Stomach (tissue), 9 donors: Measurements from ENCODE around the gene ZNF827. TPM values are rescaled to one million over a fixed set of nuclear protein-coding genes. Genes with fewer than 3 reads are reported as not detected.

Experiments used
- DNase-seq, 2 donors: peaks; one replicate each; pipeline versions ENCODE4 v3.0.0 to v3.0.0-alpha.2; 2013 to 2019
- H3K27ac ChIP-seq, 5 donors: fragments of 200-600 bp in 4 of 5; sonication (generic) in 4 of 5; one replicate each; pipeline ENCODE4 v1.5.1; 2013 to 2019; ENCODE audit warnings: mild to moderate bottlenecking in 1 of 5, moderate library complexity in 1 of 5
- H3K27me3 ChIP-seq, 3 donors: fragments of 200-600 bp; sonication (generic); one replicate each; pipeline ENCODE4 v1.5.1; 2017 to 2019; ENCODE audit warnings: mixed run types in 1 of 3
- H3K36me3 ChIP-seq, 4 donors: fragments of 200-600 bp; sonication (generic); 1 replicate in 3 of 4; 2 replicates in 1 of 4; pipeline ENCODE4 v1.5.1; 2016 to 2019
- H3K4me1 ChIP-seq, 4 donors: fragments of 200-600 bp; sonication (generic); one replicate each; pipeline ENCODE4 v1.5.1; 2016 to 2019
- H3K4me3 ChIP-seq, 4 donors: fragments of 200-600 bp; sonication (generic) in 3 of 4; one replicate each; pipeline ENCODE4 v1.5.1; 2016 to 2019; ENCODE audit warnings: mild to moderate bottlenecking in 1 of 4
- H3K9me3 ChIP-seq, 4 donors: fragments of 200-600 bp; sonication (generic); one replicate each; pipeline ENCODE4 v1.5.1; 2016 to 2019
- CTCF ChIP-seq, 7 experiments: fragments of 450-650 bp in 4 of 7; fragments of 200-600 bp in 3 of 7; sonication (generic) in 3 of 7; IDR thresholded peaks; one replicate each; pipeline ENCODE4 v1.5.1; 2016 to 2019; ENCODE audit warnings: antibody characterized with exemption in 7 of 7, control low read depth in 2 of 7, mild to moderate bottlenecking in 1 of 7
- EP300 ChIP-seq: sonication (generic); formaldehyde crosslinking; IDR thresholded peaks from one replicate; pipeline ENCODE4 v1.6.1; 2017; ENCODE audit warnings: antibody characterized with exemption
- POLR2A ChIP-seq, 4 donors: fragments of 450-650 bp; IDR thresholded peaks; one replicate each; pipeline ENCODE4 v1.6.1; 2016; ENCODE audit warnings: antibody characterized with exemption in 4 of 4, control low read depth in 2 of 4, mild to moderate bottlenecking in 1 of 4, moderate library complexity in 1 of 4
- POLR2AphosphoS5 ChIP-seq, 3 donors: sonication (generic); formaldehyde crosslinking; IDR thresholded peaks; one replicate each; pipeline ENCODE4 v1.6.1; 2016; ENCODE audit warnings: antibody characterized with exemption in 3 of 3
- WGBS, 5 donors: extraction: QIAGEN DNeasy Blood & Tissue Kit in 3 of 5; methylation state at CpG; one replicate each; pipeline versions ENCODE4 v1.1.5 to v1.1.7; 2013 to 2018; 5-methylcytosine and 5-hydroxymethylcytosine counted together
- intact Hi-C: fragments of 100-400 bp; cut with DNase I; formaldehyde crosslinking; loops from one replicate; pipeline ENCODE4 v1.15.1; 2023; ENCODE audit warnings: low total_unique reads
- polyA plus RNA-seq, 3 donors: library from polyadenylated mRNA; stranded (reverse); fragments of 200-250 nt; gene quantifications; one replicate each; pipeline ENCODE4 v1.2.3, GENCODE V29; 2013
- total RNA-seq, 5 donors: library from RNA; depleted of rRNA; stranded (reverse); fragments of >200 nt; gene quantifications; one replicate each; pipeline versions ENCODE4 v1.1.0 to v1.2.3, GENCODE V29; 2014 to 2016
- donor health status: healthy with polysubstance abuse.
- donor health status: Bipolar disorder and iron deficiency.
- donor health status: healthy.

The ZNF827 gene
- total and polyA plus RNA-seq, 8 donors: 1.7 to 109 (median 13.5) TPM

GRCh38 chr4:145796346-145796745, 142.3 kb downstream of the ZNF827 start:
- WGBS, 5 donors: 81 to 93% (median 91%) methylated on average over 4 of the region's 4 CpGs
- no peaks in the 10 kb centered on the region for H3K4me1 ChIP-seq
- TF ChIP-seq EP300: no peak
- no peak for TF ChIP-seq POLR2AphosphoS5 (IDR thresholded peaks at IDR 0.05)
- TF ChIP-seq POLR2A (IDR thresholded peaks at IDR 0.05): no peak
- no peak for TF ChIP-seq CTCF (IDR thresholded peaks at IDR 0.05)
- intact Hi-C loops: no loop called here
- DNase-seq: no peak
- H3K27me3 ChIP-seq: no peaks in the 10 kb centered on the region
- peaks cover 0 to 10% (median 0%) of the 10 kb centered on the region in 4 donors for H3K36me3 ChIP-seq
- no peak overlapping the region for H3K27ac ChIP-seq
- no peak overlapping the region for H3K4me3 ChIP-seq
- H3K9me3 ChIP-seq: no peaks in the 10 kb centered on the region

- WGBS, 5 donors: 83 to 89% (median 84%) methylated on average over 4 of the region's 4 CpGs
- Histone ChIP-seq H3K9me3 (no peaks in the 10 kb centered on the region), H3K27me3 (no peaks in the 10 kb centered on the region), H3K4me3 (no peak overlapping the region), H3K4me1 (no peaks in the 10 kb centered on the region), H3K27ac (no peak overlapping the region), H3K36me3 (peaks cover 0 to 10% (median 0%) of the 10 kb centered on the region in 4 donors)
- intact Hi-C loops: no loop called here
- TF ChIP-seq CTCF (IDR thresholded peaks at IDR 0.05) (no peak), POLR2AphosphoS5 (IDR thresholded peaks at IDR 0.05) (no peak), EP300 (no peak), POLR2A (IDR thresholded peaks at IDR 0.05) (no peak)
- DNase-seq: no peak
Observed at GRCh38 chr4:145795521-145795920, 143.1 kb downstream of the ZNF827 start.

- 97 to 100% (median 98%) methylated on average over 5 of the region's 5 CpGs for WGBS, 5 donors
- H3K27ac ChIP-seq: no peak overlapping the region
- peaks cover 0 to 10% (median 0%) of the 10 kb centered on the region in 4 donors for H3K36me3 ChIP-seq
- TF ChIP-seq CTCF (IDR thresholded peaks at IDR 0.05) (no peak), POLR2AphosphoS5 (IDR thresholded peaks at IDR 0.05) (no peak), EP300 (no peak), POLR2A (IDR thresholded peaks at IDR 0.05) (no peak)
- no peaks in the 10 kb centered on the region for H3K9me3 ChIP-seq
- intact Hi-C loops: no loop called here
- no peak for DNase-seq
- no peak overlapping the region for H3K4me3 ChIP-seq
- no peaks in the 10 kb centered on the region for H3K27me3 ChIP-seq
- H3K4me1 ChIP-seq: no peaks in the 10 kb centered on the region
Observed at GRCh38 chr4:145792429-145792828, 146.2 kb downstream of the ZNF827 start.

GRCh38 chr4:145791988-145792387, 146.6 kb downstream of the ZNF827 start:
- H3K36me3 ChIP-seq: peaks cover 0 to 10% (median 0%) of the 10 kb centered on the region in 4 donors
- no peak overlapping the region for H3K27ac ChIP-seq
- intact Hi-C loops: no loop called here
- H3K9me3 ChIP-seq: no peaks in the 10 kb centered on the region
- no peak for TF ChIP-seq POLR2A (IDR thresholded peaks at IDR 0.05)
- TF ChIP-seq EP300: no peak
- TF ChIP-seq POLR2AphosphoS5 (IDR thresholded peaks at IDR 0.05): no peak
- TF ChIP-seq CTCF (IDR thresholded peaks at IDR 0.05): no peak
- DNase-seq: no peak
- whole genome bisulfite sequencing, 5 donors: 44 to 50% (median 47%) methylated on average over 2 of the region's 2 CpGs
- no peaks in the 10 kb centered on the region for H3K27me3 ChIP-seq
- H3K4me1 ChIP-seq: no peaks in the 10 kb centered on the region
- H3K4me3 ChIP-seq: no peak overlapping the region
